SK-MEL-5 (cell line): ENCODE data around the gene PPP2R2D. TPM values are rescaled to one million over a fixed set of nuclear protein-coding genes. Genes with fewer than 3 reads are reported as not detected.
"Not testable (repeated sequence)": the region's sequence is repeated elsewhere in the genome, so short reads cannot be mapped to it uniquely, and the experiment has no call there.

ENCODE experiments used
- DNase-seq: peaks from one replicate; pipeline ENCODE4 v3.0.0-alpha.2; 2016; ENCODE audit warnings: low read depth, low spot score
- in situ Hi-C: cut with HindIII; loops from 2 replicates; pipeline ENCODE4 v1.10.0; 2016; ENCODE audit warnings: low sequenced_read_pairs, high pct_unique_total_duplicates, low pct_unique_long_range_greater_than_20kb
- total RNA-seq: library from RNA; depleted of rRNA; stranded (reverse); fragments of >200 nt; shearing (Covaris generic); gene quantifications from 2 replicates; pipeline ENCODE4 v1.2.3, GENCODE V29; 2014

The PPP2R2D gene
- total RNA-seq, 1 experiment from 2014 or later: 23.6 TPM

- DNase-seq: no peak
- in situ Hi-C loops: no loop called here
Measured at GRCh38 chr10:131882590-131883451, 18.0 kb upstream of the PPP2R2D start.

GRCh38 chr10:131883621-131884393, 17.0 kb upstream of the PPP2R2D start:
- in situ Hi-C loops, DNase-seq: not testable (repeated sequence)

- in situ Hi-C loops: no loop called here
- peak; percentile 65 for DNase-seq
Measured at GRCh38 chr10:131885391-131886165, 15.2 kb upstream of the PPP2R2D start.

GRCh38 chr10:131886237-131886636, 14.6 kb upstream of the PPP2R2D start:
- no peak for DNase-seq
- in situ Hi-C loops: no loop called here

GRCh38 chr10:131888186-131888604, 12.6 kb upstream of the PPP2R2D start:
- DNase-seq: no peak
- in situ Hi-C loops: no loop called here

- no peak for DNase-seq
- in situ Hi-C loops: no loop called here
Measured at GRCh38 chr10:131889755-131890154, 11.1 kb upstream of the PPP2R2D start.

- DNase-seq: no peak
- in situ Hi-C loops: no loop called here
Measured at GRCh38 chr10:131890276-131891195, 10.3 kb upstream of the PPP2R2D start.

GRCh38 chr10:131891196-131891928, 9.4 kb upstream of the PPP2R2D start:
- in situ Hi-C loops: no loop called here
- DNase-seq: no peak

GRCh38 chr10:131891929-131892805, 8.6 kb upstream of the PPP2R2D start:
- in situ Hi-C loops: no loop called here

GRCh38 chr10:131892806-131893675, 7.8 kb upstream of the PPP2R2D start:
- no peak for DNase-seq
- in situ Hi-C loops: no loop called here

More at GRCh38 chr10:131891929-131892805, 8.6 kb upstream of the PPP2R2D start:
- no peak for DNase-seq

GRCh38 chr10:131895116-131895515, 5.7 kb upstream of the PPP2R2D start:
- in situ Hi-C loops: no loop called here
- DNase-seq: no peak

GRCh38 chr10:131896403-131896802, 4.4 kb upstream of the PPP2R2D start:
- no peak for DNase-seq
- in situ Hi-C loops: no loop called here

- DNase-seq: no peak
- in situ Hi-C loops: no loop called here
Measured at GRCh38 chr10:131897297-131897899, 3.4 kb upstream of the PPP2R2D start.

GRCh38 chr10:131898061-131898460, 2.7 kb upstream of the PPP2R2D start:
- in situ Hi-C loops: no loop called here
- DNase-seq: no peak
